G401.6 (cell line): ENCODE data around the gene FRMD8.

Source experiments
- FAIRE-seq: peaks from 2 replicates; lab custom pipeline; 2012; peaks lifted over from hg19 to GRCh38; lab: Jason Lieb, UNC

The FRMD8 gene

DNA sequence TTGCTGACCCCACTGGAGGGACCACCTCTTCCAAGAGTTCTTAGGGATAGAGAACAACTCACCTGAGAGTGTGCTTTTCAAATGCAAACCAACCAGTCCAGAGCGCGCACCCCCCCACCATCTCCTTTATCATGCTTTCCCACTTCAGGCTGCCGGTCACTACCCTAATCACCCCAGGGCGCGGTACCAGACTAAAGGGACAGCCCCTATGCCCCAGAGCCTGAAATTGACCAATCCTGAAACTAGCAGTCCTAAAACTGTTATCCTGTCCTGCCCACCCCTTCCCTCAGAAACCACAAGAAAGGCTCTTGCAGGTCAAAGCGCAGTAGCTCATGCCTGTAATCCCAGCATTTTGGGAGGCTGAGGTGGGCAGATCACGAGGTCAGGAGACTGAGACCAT lies 73.1 kb downstream of the FRMD8 start:
- FAIRE-seq = no peak
